LNCaP clone FGC (cell line): ENCODE measurements around the gene ZNF17.

ENCODE experiments used
- DNase-seq: peaks from one replicate; pipeline ENCODE4 v3.0.0-alpha.2; 2011; ENCODE audit warnings: low read depth
- H3K4me3 ChIP-seq: 2 replicates; pipeline ENCODE4 v1.5.1; 2011; ENCODE audit warnings: mild to moderate bottlenecking, low read depth, low read length, control low read depth
- CTCF ChIP-seq: IDR thresholded peaks from 2 replicates; pipeline ENCODE4 v1.5.1; 2012; ENCODE audit warnings: mild to moderate bottlenecking; ENCODE audit not compliant: control insufficient read depth, insufficient read depth; ENCODE audit errors: extremely low read depth

ZNF17 gene

GRCh38 chr19:57434386-57435061 lies 23.6 kb downstream of the ZNF17 start:
- no peak for DNase-seq
- H3K4me3 ChIP-seq, result peak overlapping the region; percentile 81
- no peak for TF ChIP-seq CTCF

GRCh38 chr19:57435062-57435978 lies 24.4 kb downstream of the ZNF17 start, which contains the start of gene ZNF749:
ZNF749 (plus strand) TSS chr19:57435325; CDS start chr19:57435579, 254 bp downstream.
- DNase-seq, result peak; percentile 94
- H3K4me3 ChIP-seq, result peak within 1 kb of the TSS; percentile 81
- TF ChIP-seq CTCF, result no peak

- no peak for DNase-seq
Observed at GRCh38 chr19:57436417-57436816, 25.5 kb downstream of the ZNF17 start.

GRCh38 chr19:57437931-57438330 lies 27.0 kb downstream of the ZNF17 start:
- no peak overlapping the region for H3K4me3 ChIP-seq
- no peak for DNase-seq
- TF ChIP-seq CTCF, result no peak

More at GRCh38 chr19:57436417-57436816, 25.5 kb downstream of the ZNF17 start:
- peak overlapping the region; percentile 81 for H3K4me3 ChIP-seq
- no peak for TF ChIP-seq CTCF

GRCh38 chr19:57438925-57439324 lies 28.0 kb downstream of the ZNF17 start:
- DNase-seq, result no peak
- TF ChIP-seq CTCF, result no peak
- H3K4me3 ChIP-seq, result no peak overlapping the region

- TF ChIP-seq CTCF, result no peak
- H3K4me3 ChIP-seq, result no peak overlapping the region
- DNase-seq, result no peak
Observed at GRCh38 chr19:57441979-57442752, 31.2 kb downstream of the ZNF17 start.
